HG02588 (cell line): ENCODE measurements around the gene AFF2.

Experiments used
- ATAC-seq: cut with Tn5 transposase; IDR thresholded peaks from one replicate; pipeline ENCODE4 v1.9.1; 2021; ENCODE audit warnings: mild to moderate bottlenecking, moderate library complexity; ENCODE audit not compliant: unreplicated experiment

Gene AFF2

DNA sequence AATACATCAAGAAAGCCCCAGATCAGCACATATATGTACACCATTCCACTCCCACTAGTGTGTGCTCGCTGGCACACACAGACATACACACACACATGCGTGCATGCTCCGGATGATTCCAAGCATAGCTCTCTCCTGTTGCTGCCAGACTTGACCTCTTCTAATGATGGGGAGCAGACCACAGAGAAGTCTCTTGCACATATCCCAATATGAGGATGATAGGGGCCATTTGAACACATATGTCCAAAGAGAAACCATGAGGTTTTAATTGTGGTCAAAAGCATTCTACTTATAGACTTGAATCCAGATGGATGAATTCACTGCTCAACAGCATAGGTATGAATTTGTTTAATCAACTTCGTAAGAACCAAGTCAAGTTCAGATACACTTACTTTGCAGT lies 214.9 kb downstream of the AFF2 start:
- ATAC-seq: no peak

DNA sequence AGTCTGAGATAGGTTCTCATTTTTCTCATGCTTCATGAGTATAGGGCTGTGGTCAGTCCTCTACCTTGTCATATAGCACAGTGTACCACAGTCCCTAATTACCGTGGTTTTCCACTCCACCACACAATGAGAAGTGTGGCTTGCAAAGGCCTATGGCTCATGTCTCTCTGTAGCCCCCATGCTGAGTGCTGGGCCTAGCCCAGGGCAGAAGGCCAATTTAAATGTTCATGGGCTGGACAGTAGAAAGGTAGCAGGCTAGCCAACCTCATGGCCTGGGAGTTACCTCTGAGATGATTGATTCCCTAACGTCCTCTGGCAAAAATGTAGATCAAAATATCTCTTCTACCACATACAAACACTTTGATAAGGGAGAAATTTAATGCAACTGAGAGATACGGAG lies 222.5 kb downstream of the AFF2 start:
- no peak for ATAC-seq

- ATAC-seq: no peak
Observed at GRCh38 chrX:148723551-148723950, 223.1 kb downstream of the AFF2 start.

GRCh38 chrX:148728901-148729300 lies 228.5 kb downstream of the AFF2 start:
- no peak for ATAC-seq

DNA sequence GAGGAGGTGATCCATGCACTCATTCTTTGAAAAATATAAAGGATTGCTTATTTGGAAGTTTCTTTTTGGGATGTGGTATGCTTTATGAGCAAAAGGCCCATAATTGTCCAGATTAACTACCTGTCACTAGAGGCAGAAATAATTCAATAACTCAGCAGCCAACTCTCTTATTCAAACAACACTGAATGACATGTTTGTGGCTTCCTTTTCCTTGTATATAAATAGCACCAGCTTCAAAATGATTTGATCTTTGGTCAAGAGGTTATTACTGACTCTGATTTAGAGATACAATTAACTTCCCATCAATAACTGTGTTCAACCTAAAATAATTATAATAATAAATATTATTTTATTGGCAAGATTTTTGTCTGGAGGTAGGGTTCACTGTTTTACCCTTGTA lies 232.3 kb downstream of the AFF2 start:
- no peak for ATAC-seq

DNA sequence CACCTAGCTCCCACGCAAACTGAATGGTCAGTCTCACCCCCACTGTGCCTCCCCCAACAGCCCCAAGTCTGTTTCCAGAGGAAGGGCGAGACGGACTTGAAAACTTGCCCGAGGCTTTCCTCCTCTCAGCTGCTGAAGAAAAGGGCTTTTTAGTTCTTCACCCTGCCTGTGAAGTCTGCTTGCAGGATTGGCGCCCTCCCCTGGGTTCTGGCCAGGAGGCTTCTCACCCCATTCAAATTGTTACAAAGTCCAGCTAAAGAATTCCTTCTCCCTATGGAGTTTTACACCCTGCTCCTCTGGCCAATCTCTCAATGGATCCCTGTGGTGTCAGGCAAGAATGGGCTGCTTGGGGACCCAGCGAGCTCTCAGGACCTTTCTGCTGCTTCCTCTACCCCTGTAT lies 241.0 kb downstream of the AFF2 start:
- ATAC-seq: no peak

DNA sequence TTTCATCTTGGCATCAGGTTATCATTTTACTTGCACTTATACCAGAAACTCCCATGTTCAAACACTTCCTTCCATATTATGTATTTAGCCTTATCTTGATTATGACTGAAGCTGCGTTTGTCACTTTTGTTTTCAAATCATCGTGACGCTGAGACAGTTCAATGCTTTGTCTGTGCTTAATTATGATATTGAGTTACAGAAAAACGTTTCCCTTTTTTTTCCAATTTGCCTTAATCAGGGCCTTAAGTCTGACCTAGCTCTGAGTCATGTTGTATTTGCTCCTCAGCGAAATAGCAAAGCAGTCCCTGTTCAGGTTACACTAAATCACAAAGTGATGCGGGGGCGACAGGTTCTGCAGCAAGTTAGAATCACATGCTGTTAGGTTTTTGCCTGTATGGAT lies 254.7 kb downstream of the AFF2 start:
- no peak for ATAC-seq

- ATAC-seq: no peak
Observed at GRCh38 chrX:148763896-148764295, 263.5 kb downstream of the AFF2 start.

DNA sequence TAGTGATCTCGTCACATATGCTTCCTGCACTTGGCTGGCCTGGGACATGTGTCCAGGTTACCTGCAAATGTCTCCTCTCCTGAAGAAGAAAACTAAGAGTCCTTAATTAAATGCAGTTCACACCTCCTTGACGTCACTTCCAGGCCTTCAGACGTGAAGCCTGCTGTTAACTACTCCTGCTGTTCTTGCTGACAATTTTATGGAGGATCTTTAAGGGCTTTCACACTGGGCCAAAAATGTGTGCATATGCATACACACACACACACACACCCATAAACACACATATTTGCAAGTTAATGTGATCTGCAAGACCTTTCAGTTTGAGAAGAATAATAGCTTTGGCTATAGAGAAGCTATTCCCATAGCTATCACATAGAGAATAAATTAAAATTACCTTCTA lies 267.9 kb downstream of the AFF2 start:
- ATAC-seq: no peak

DNA sequence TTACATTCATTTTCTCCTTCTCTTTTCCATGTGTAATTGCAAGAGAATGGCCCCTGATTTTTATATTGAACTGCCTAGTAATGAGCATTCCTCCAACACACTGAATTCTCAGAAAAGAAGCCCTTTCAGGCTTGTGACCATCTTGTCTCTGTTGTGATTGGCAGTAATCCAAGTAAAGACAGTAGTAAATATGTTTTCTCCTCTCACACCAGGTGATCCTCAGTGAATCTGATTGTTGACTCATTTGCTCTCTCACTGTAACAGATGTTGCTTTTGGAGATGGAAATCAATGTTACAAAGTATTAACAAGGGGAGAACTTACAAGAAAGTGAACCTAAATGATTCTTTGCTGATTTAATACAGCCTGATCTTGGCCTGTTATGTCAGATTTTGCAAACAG lies 271.0 kb downstream of the AFF2 start:
- no peak for ATAC-seq

GRCh38 chrX:148774276-148774675 lies 273.9 kb downstream of the AFF2 start:
- ATAC-seq: no peak

DNA sequence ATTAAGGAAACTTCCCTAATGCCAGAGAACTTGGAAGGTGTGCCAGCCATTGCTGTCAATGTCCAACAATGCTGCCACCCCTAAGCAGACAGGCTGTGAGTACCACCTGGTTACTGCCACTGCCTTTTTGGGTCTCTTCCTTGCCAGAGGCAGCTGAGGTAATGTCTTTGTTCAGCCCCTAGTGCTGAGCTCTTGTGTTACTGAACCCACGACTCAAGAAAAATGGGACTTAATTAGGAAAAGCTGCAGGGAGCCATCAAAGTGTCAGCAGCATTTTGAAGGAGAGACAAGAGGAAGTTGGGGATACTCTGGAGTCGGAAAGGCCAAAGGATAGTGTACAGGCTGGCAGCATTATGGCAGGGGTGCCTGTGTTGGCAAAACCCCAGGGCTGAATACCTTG lies 283.7 kb downstream of the AFF2 start:
- ATAC-seq: no peak

- ATAC-seq: no peak
Observed at GRCh38 chrX:148784856-148785255, 284.4 kb downstream of the AFF2 start.

DNA sequence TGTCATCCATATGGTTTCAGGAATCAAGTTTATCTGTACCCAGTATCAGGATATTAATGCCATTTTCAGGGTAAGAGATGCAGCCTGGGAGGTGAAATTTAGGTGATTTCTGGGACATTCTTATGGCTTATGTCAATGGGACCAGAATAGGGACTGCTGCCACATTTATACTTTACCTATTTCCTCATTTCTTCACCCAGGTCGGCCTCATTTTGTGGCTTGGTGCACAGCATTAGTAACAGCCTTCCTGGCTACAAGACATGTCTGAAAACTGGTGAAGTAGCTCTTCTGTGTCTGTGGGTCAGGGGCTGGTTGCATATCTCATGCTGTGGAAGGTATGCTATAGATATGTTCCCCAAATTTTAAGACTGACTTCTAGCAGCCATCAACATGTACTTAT lies 284.8 kb downstream of the AFF2 start:
- no peak for ATAC-seq

DNA sequence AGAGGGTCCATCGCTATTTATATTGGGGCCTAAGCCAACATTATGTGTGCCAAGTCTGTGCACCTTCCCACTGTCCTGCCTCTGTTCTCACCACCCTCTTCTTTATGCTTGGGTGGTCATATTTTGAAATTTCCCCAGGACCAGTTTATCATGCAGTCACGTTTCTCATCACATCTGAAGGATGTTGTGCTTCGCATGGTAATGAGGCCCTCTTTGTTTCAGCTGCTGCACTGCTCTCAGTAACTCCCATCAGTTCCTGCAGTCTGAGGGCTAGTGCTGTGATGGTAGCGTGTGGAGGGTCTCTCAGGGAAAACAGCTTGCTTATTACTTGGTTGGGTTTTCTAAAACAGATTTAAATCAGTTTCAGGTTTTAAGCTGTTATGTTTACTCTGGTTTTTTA lies 288.0 kb downstream of the AFF2 start:
- ATAC-seq: no peak

DNA sequence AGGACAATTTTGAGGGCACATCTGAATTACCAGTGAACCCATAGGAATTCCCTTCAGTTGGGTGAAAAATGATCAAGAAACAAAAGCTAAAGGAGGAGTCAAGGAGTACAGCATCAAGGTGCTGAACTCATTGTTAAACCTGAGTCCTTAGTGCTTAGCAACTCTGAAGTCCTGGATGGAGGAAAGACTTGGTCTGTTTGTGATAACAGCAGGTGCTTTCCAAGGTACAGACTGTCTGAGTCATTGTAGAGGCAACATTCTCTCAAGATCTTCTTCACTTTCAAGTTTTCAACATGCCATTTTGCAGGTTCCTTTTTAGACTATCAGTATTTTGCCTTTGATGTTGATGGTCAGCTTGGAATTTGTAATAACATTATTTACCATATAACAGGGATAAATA lies 293.9 kb downstream of the AFF2 start:
- no peak for ATAC-seq

- no peak for ATAC-seq
Observed at GRCh38 chrX:148804579-148805355, 304.4 kb downstream of the AFF2 start.

- ATAC-seq: no peak
Observed at GRCh38 chrX:148806145-148806870, 305.9 kb downstream of the AFF2 start.

- no peak for ATAC-seq
Observed at GRCh38 chrX:148808833-148809232, 308.4 kb downstream of the AFF2 start.

- ATAC-seq: no peak
Observed at GRCh38 chrX:148811236-148811635, 310.8 kb downstream of the AFF2 start.

- ATAC-seq: no peak
Observed at GRCh38 chrX:148813422-148813821, 313.0 kb downstream of the AFF2 start.

- no peak for ATAC-seq
Observed at GRCh38 chrX:148813967-148814366, 313.6 kb downstream of the AFF2 start.
